22Rv1 (cell line): Measurements from ENCODE around the gene NAT8L.

Source experiments
- CTCF ChIP-seq: fragments of 450-650 bp; IDR thresholded peaks from 2 replicates; pipeline ENCODE4 v1.5.1; 2017; ENCODE audit warnings: mild to moderate bottlenecking
- ZFX ChIP-seq: fragments of 450-650 bp; IDR thresholded peaks from 2 replicates; pipeline ENCODE4 v1.6.1; 2017; ENCODE audit warnings: antibody characterized with exemption, borderline replicate concordance

- TF ChIP-seq CTCF, result no peak
- TF ChIP-seq ZFX, result no peak
These were observed 37.0 kb downstream of the NAT8L start for GRCh38 chr4:2096073-2096609.
